Hypothalamus (tissue), 51 donors: ENCODE data around the gene FIP1L1.
"Not testable (repeated sequence)": the region's sequence is repeated elsewhere in the genome, so short reads cannot be mapped to it uniquely, and the experiment has no call there.

Experiments used
- DNase-seq, 51 donors: peaks; one replicate each; lab custom pipeline; 2025; lab: John Stamatoyannopoulos, UW

Gene FIP1L1

GRCh38 chr4:53376900-53377299, 541 bp upstream of the FIP1L1 start:
- DNase-seq = peak in 1 of 51 donors; percentile 30

GRCh38 chr4:53378171-53378482, 686 bp downstream of the FIP1L1 start:
- no peak for DNase-seq

GRCh38 chr4:53380221-53380620, 2.8 kb downstream of the FIP1L1 start:
- DNase-seq = no peak

- not testable (repeated sequence) for DNase-seq
Measured at GRCh38 chr4:53409479-53409878, 32.0 kb downstream of the FIP1L1 start.

- no peak for DNase-seq
Measured at GRCh38 chr4:53419208-53419607, 41.8 kb downstream of the FIP1L1 start.

- DNase-seq = no peak
Measured at GRCh38 chr4:53421791-53422190, 44.4 kb downstream of the FIP1L1 start.

- no peak for DNase-seq
Measured at GRCh38 chr4:53422367-53422766, 44.9 kb downstream of the FIP1L1 start.

GRCh38 chr4:53424280-53424679, 46.8 kb downstream of the FIP1L1 start:
- DNase-seq = no peak

GRCh38 chr4:53427366-53427765, 49.9 kb downstream of the FIP1L1 start:
- DNase-seq = no peak

GRCh38 chr4:53431052-53431451, 53.6 kb downstream of the FIP1L1 start:
- no peak for DNase-seq

- DNase-seq = no peak
Measured at GRCh38 chr4:53432528-53433424, 55.3 kb downstream of the FIP1L1 start.

GRCh38 chr4:53436251-53436650, 58.8 kb downstream of the FIP1L1 start:
- DNase-seq = peak in 1 of 51 donors; percentile 12

- DNase-seq = no peak
Measured at GRCh38 chr4:53441564-53441963, 64.1 kb downstream of the FIP1L1 start.

- no peak for DNase-seq
Measured at GRCh38 chr4:53444954-53445353, 67.5 kb downstream of the FIP1L1 start.

GRCh38 chr4:53450773-53451172, 73.3 kb downstream of the FIP1L1 start:
- DNase-seq = no peak

- no peak for DNase-seq
Measured at GRCh38 chr4:53453385-53453784, 75.9 kb downstream of the FIP1L1 start.

GRCh38 chr4:53455766-53456165, 78.3 kb downstream of the FIP1L1 start:
- no peak for DNase-seq

- DNase-seq = no peak
Measured at GRCh38 chr4:53456178-53456577, 78.7 kb downstream of the FIP1L1 start.

- DNase-seq = no peak
Measured at GRCh38 chr4:53459548-53459947, 82.1 kb downstream of the FIP1L1 start.

- DNase-seq = no peak
Measured at GRCh38 chr4:53461244-53461643, 83.8 kb downstream of the FIP1L1 start.

- DNase-seq = no peak
Measured at GRCh38 chr4:53463340-53463739, 85.9 kb downstream of the FIP1L1 start.

GRCh38 chr4:53465281-53465680, 87.8 kb downstream of the FIP1L1 start:
- no peak for DNase-seq

GRCh38 chr4:53465891-53466290, 88.5 kb downstream of the FIP1L1 start:
- no peak for DNase-seq
